ENCODE results near the gene CDC26.

GRCh38 chr9:113275157-113276131 is at the start of gene CDC26, which contains the start of gene PRPF4:
- TF ChIP-seq TAF1 (IDR thresholded peaks at IDR 0.05; ENCODE audit: low read depth, low read length) (peak; percentile 88), POLR2A (IDR thresholded peaks at IDR 0.05; ENCODE audit: low read depth, low read length) (peak; percentile 97), SPI1 (IDR thresholded peaks at IDR 0.05; ENCODE audit: low read depth, low read length) (peak; percentile 84), POLR2AphosphoS5 (IDR thresholded peaks at IDR 0.05; ENCODE audit: low read depth, low read length) (peak; percentile 93), POU2F2 (IDR thresholded peaks at IDR 0.05; ENCODE audit: low read depth, low read length) (peak; percentile 81)
